SK-N-SH (cell line): Measurements from ENCODE around the gene ZDHHC11. TPM values are rescaled to one million over a fixed set of nuclear protein-coding genes. Genes with fewer than 3 reads are reported as not detected.
"Not testable (repeated sequence)": the region's sequence is repeated elsewhere in the genome, so short reads cannot be mapped to it uniquely, and the experiment has no call there.

Experiments used
- CTCF ChIA-PET: fragments of 300-600, 350-600 bp; formaldehyde crosslinking; extraction: SDS; loops from one replicate; lab custom pipeline; 2021; lab: Yijun Ruan, JAX
- POLR2A ChIA-PET: fragments of 350-600 bp; sonication (Branson Sonifier 250); formaldehyde crosslinking; extraction: SDS; loops from one replicate; lab custom pipeline; 2020; ENCODE audit warnings: antibody characterized with exemption, inconsistent platforms; lab: Yijun Ruan, JAX
- DNase-seq: peaks from one replicate; pipeline ENCODE4 v3.0.0; 2012
- H2AFZ ChIP-seq: fragments of 200-600 bp; sonication (generic); 2 replicates; pipeline ENCODE4 v1.8.1; 2016; ENCODE audit warnings: antibody characterized with exemption, mild to moderate bottlenecking, low read depth
- H3F3A ChIP-seq: fragments of 200-600 bp; sonication (generic); replicated peaks from 2 replicates; pipeline ENCODE3; 2016; ENCODE audit warnings: antibody characterized with exemption, mild to moderate bottlenecking; ENCODE audit not compliant: insufficient read depth
- H3K27ac ChIP-seq, 2 experiments: fragments of 200-500 bp in 1 of 2; fragments of 200-600 bp in 1 of 2; sonication (Bioruptor generic) in 1 of 2; sonication (generic), shearing (Covaris generic) in 1 of 2; 2 replicates each; pipeline versions ENCODE4 v1.5.1 to v1.6.1; 2014 to 2016; ENCODE audit warnings: low read depth in 2 of 2, inconsistent platforms in 1 of 2, low read length in 1 of 2, mild to moderate bottlenecking in 1 of 2, mixed read lengths in 1 of 2
- H3K27me3 ChIP-seq: fragments of 200-600 bp; sonication (generic), shearing (Covaris generic); 2 replicates; pipeline ENCODE4 v1.6.1; 2016; ENCODE audit warnings: mixed run types; ENCODE audit not compliant: insufficient read depth
- H3K36me3 ChIP-seq, 2 experiments: fragments of 200-500 bp in 1 of 2; fragments of 200-600 bp in 1 of 2; sonication (Bioruptor generic) in 1 of 2; sonication (generic) in 1 of 2; replicated peaks in 1 of 2; 2 replicates each; pipeline versions ENCODE3 to v1.5.1; 2014 to 2016; ENCODE audit warnings: low read length in 1 of 2, mild to moderate bottlenecking in 1 of 2; ENCODE audit not compliant: insufficient read depth in 2 of 2, control insufficient read depth in 1 of 2
- H3K4me1 ChIP-seq, 2 experiments: fragments of 200-500 bp in 1 of 2; fragments of 200-600 bp in 1 of 2; sonication (Bioruptor generic) in 1 of 2; sonication (generic), shearing (Covaris generic) in 1 of 2; 2 replicates each; pipeline versions ENCODE4 v1.5.1 to v1.6.1; 2014 to 2016; ENCODE audit warnings: low read depth in 1 of 2, low read length in 1 of 2, mixed run types in 1 of 2; ENCODE audit not compliant: insufficient read depth in 2 of 2, control insufficient read depth in 1 of 2
- H3K4me2 ChIP-seq: fragments of 200-600 bp; sonication (generic), shearing (Covaris generic); 2 replicates; pipeline ENCODE4 v1.6.1; 2017; ENCODE audit warnings: mixed run types
- H3K4me3 ChIP-seq, 2 experiments: fragments of 200-500 bp in 1 of 2; fragments of 200-600 bp in 1 of 2; sonication (Bioruptor generic) in 1 of 2; sonication (generic), shearing (Covaris generic) in 1 of 2; 2 replicates each; pipeline versions ENCODE4 v1.5.1 to v1.8.1; 2014 to 2016; ENCODE audit warnings: low read depth in 2 of 2, inconsistent platforms in 1 of 2, low read length in 1 of 2, mild to moderate bottlenecking in 1 of 2, mixed read lengths in 1 of 2, moderate library complexity in 1 of 2
- H3K79me2 ChIP-seq: fragments of 200-600 bp; sonication (generic); 2 replicates; pipeline ENCODE4 v1.8.1; 2017; ENCODE audit warnings: mild to moderate bottlenecking; ENCODE audit not compliant: insufficient read depth
- H3K9ac ChIP-seq: fragments of 200-600 bp; sonication (generic); 2 replicates; pipeline ENCODE4 v1.6.1; 2017; ENCODE audit warnings: mixed run types
- H3K9me2 ChIP-seq: fragments of 200-600 bp; sonication (generic); 2 replicates; pipeline ENCODE4 v1.6.1; 2017; ENCODE audit warnings: mixed run types
- H3K9me3 ChIP-seq: fragments of 200-600 bp; sonication (generic); 2 replicates; pipeline ENCODE4 v1.6.1; 2017; ENCODE audit warnings: mixed run types, mild to moderate bottlenecking, moderate library complexity
- H4K20me1 ChIP-seq: fragments of 200-600 bp; sonication (generic); 2 replicates; pipeline ENCODE4 v1.6.1; 2017; ENCODE audit warnings: mild to moderate bottlenecking, mixed run types; ENCODE audit not compliant: insufficient read depth
- WGBS: methylation state at CpG from one replicate; pipeline ENCODE4 v1.1.6; 2017; ENCODE audit warnings: low lambda C conversion rate; 5-methylcytosine and 5-hydroxymethylcytosine counted together
- polyA plus RNA-seq, 3 experiments: library from polyadenylated mRNA; depleted of rRNA; stranded (reverse); fragments of >200 nt; gene quantifications; 2 replicates each; pipeline ENCODE4 v1.2.3, GENCODE V29; 2012

The ZDHHC11 gene
- polyA plus RNA-seq, 1 of the 3 experiments (the other 2 are of a cell fraction) = 0.76 TPM

DNA sequence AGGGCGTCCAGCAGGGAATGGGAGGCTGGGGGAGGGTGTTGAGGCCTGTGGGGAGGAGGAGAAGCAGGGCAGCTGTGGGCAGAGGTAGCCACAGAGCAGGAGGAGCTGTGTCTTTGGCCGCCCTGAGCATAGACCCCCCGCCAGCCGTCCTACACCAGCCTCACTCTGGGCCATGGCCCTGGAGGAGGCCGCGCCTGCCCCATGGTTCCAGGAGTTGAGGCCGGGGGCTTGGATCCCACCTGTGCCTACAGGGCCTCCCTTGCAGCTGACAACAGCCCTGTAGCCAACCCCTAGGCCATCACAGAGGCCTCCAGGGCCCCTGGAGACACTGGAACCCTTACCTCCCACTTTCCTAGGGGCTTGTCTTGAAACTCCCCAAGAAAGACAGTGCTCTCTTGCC lies 3.0 kb downstream of the ZDHHC11 start:
- not testable (repeated sequence) for H3K9me3 ChIP-seq

DNA sequence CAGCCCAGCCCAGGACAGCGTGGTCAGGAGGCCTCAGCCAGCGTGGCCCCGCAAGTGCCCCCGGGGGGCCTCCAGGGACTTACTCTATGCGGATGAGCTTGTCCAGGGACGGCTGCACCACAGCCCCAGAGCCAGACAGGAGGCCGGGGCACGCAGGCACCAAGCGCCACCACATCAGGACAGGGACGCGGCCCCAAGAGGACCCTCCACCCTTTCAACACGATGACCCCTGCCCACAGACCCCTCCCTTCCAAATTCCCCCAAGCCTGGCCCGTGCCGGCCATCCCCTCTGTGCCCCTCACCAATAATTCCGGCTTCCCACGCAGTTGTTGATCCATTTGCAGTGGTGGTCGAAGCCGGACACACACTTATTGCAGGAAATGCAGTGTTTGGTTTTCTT lies 3.6 kb downstream of the ZDHHC11 start:
- DNase-seq, H3K36me3 ChIP-seq, H3K9me3 ChIP-seq, H3K4me2 ChIP-seq, H3K9me2 ChIP-seq, H3F3A ChIP-seq, H2AFZ ChIP-seq, H3K4me3 ChIP-seq, CTCF ChIA-PET, H3K9ac ChIP-seq, POLR2A ChIA-PET, H3K79me2 ChIP-seq, H4K20me1 ChIP-seq, H3K27ac ChIP-seq: not testable (repeated sequence)
- Histone ChIP-seq H3K27me3 (peaks cover 26% of the 10 kb centered on the region), H3K4me1 (peaks cover 0 to 13% of the 10 kb centered on the region in 2 experiments; a peak in 1 of 4 replicates)
- 64% methylated on average over 6 of the region's 18 CpGs for WGBS

More for the DNA sequence above, 3.0 kb downstream of the ZDHHC11 start:
- DNase-seq, H4K20me1 ChIP-seq, H3K9me2 ChIP-seq, H3K4me2 ChIP-seq, CTCF ChIA-PET, H2AFZ ChIP-seq, POLR2A ChIA-PET, H3F3A ChIP-seq, H3K79me2 ChIP-seq, H3K36me3 ChIP-seq, H3K27ac ChIP-seq, H3K4me3 ChIP-seq, H3K9ac ChIP-seq: not testable (repeated sequence)
- peaks cover 31% of the 10 kb centered on the region for H3K27me3 ChIP-seq
- no CpG with 5 or more reads among the region's 7 CpGs for WGBS
- H3K4me1 ChIP-seq = peaks cover 0 to 13% of the 10 kb centered on the region in 2 experiments; a peak in 1 of 4 replicates

DNA sequence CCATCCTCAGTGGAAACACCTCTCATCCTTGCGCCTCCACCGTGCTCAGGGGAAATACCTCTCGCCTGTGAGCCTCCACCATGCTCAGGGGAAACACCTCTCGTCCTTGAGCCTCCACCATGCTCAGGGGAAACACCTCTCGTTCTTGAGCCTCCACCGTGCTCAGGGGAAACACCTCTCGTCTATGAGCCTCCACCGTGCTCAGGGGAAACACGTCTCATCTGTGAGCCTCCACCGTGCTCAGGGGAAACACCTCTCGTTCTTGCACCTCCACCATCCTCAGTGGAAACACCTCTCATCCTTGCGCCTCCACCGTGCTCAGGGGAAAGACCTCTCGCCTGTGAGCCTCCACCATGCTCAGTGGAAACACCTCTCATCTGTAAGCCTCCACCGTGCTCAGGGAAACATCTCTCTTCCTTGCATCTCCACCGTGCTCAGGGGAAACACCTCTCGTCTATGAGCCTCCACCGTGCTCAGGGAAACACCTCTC lies 4.1 kb downstream of the ZDHHC11 start:
- CTCF ChIA-PET, H2AFZ ChIP-seq, H3K9ac ChIP-seq, DNase-seq, H3K79me2 ChIP-seq, H3K36me3 ChIP-seq, H3K27ac ChIP-seq, H3K9me2 ChIP-seq, H3K4me3 ChIP-seq, H4K20me1 ChIP-seq, POLR2A ChIA-PET, H3F3A ChIP-seq, H3K9me3 ChIP-seq, H3K4me2 ChIP-seq: not testable (repeated sequence)
- WGBS = 58% methylated on average over 18 of the region's 18 CpGs
- Histone ChIP-seq H3K27me3 (peaks cover 20% of the 10 kb centered on the region), H3K4me1 (peaks cover 0 to 13% of the 10 kb centered on the region in 2 experiments; a peak in 1 of 4 replicates)

DNA sequence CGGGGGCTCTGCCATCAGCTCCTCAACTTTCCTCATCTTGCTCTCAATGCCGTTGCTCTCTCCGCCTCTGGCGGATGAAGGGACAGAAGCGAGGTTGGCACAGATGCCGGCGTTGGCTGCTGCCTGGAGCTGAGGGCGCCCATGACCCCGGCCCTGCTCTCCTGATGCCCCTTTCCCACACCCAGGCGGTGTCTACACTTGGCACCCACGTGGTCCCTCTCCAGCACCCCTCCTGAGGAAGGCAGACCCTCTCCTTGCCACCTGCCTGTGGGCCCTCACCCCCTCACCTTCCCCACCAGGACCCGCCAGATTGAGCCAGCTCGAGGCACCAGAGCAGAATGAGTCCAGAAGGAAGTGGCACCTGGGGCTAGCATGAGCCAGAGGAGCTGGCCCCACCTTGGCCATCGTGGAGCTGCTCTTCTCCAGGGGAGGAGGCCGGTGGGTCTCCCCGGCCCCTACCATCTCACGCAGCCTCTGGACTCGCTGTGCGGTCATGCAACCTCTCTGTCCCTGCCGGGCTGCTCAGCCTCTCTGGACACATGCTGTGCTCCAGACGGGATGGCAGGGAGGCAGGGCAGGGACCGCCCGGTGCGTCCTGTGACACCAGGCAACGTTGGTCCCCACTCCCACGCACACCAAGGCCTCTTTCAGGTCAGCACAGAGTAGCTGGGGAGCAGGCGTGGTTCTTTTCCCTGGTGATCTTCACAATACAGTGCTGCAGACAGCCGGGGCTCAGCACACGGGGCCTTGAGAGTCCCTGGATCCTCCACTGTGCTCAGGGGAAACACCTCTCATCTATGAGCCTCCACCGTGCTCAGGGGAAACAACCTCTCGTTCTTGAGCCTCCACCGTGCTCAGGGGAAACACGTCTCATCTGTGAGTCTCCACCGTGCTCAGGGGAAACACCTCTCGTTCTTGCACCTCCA lies 4.8 kb downstream of the ZDHHC11 start:
- Histone ChIP-seq H3K4me1 (peaks cover 0 to 12% of the 10 kb centered on the region in 2 experiments; a peak in 1 of 4 replicates), H3K27me3 (peaks cover 13% of the 10 kb centered on the region)
- H2AFZ ChIP-seq, H3K9me2 ChIP-seq, H3K27ac ChIP-seq, H3K9me3 ChIP-seq, H3K9ac ChIP-seq, POLR2A ChIA-PET, H4K20me1 ChIP-seq, H3K36me3 ChIP-seq, H3F3A ChIP-seq, CTCF ChIA-PET, H3K79me2 ChIP-seq, H3K4me3 ChIP-seq, DNase-seq, H3K4me2 ChIP-seq: not testable (repeated sequence)
- 47% methylated on average over 15 of the region's 35 CpGs for whole genome bisulfite sequencing

DNA sequence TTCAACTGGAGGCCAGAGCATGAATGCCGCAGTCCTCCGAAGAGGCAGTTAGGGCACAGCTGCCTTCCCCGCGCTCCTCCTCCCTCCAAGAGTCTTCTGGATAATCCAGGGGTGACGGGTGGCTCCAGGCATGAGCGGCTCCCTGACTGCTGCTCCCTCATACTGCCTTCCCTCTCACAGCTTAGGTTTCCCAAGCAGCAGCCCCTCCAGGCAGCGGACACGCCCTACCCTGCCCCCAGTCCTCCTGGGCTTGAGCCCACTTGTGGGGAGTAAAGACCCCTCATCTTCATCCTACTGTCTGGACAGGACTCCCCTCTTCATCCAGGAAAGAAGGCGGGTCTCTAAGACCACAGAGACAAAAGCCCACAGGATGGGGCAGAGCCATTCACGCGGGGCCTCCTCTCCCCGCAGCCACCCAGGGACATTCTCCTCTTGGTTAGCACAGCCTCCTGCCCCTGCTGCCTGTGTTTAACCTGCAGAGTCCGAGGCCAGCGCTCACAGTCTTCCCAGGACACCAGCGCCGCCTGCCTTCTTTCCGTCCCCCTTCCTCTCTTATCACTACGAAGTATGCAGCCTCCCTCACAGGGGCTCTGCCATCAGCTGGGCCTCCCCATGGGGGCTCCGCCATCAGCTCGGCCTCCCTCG lies 5.6 kb downstream of the ZDHHC11 start:
- H3K4me2 ChIP-seq, POLR2A ChIA-PET, H3K27me3 ChIP-seq, H3K79me2 ChIP-seq, H3K9ac ChIP-seq, H3K9me2 ChIP-seq, H3K36me3 ChIP-seq, H3K9me3 ChIP-seq, H3K4me1 ChIP-seq, H3K4me3 ChIP-seq, DNase-seq, H3K27ac ChIP-seq, H3F3A ChIP-seq, H2AFZ ChIP-seq, H4K20me1 ChIP-seq, CTCF ChIA-PET: not testable (repeated sequence)
- WGBS = 88% methylated on average over 12 of the region's 21 CpGs

DNA sequence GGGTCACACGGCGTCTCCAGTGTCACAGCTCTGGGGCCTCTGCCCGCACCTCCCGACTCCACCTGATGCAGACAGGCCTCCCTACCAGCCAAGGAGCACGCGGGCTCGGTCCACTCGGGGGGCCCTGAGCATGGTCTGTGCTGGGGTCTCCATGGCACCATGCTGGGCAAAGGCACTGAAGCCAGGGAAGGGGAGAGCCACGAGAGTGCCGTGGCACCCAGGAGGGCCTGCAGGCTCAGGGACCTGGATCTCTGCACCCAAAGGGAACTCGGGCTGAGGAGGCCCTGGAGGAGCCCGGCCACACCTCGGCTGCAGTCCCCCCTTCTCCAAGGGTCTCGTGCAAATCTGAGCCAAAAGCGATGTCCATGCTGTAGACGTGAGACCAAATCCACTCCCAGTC lies 6.4 kb downstream of the ZDHHC11 start:
- H3K9me2 ChIP-seq, H3K27me3 ChIP-seq, H3F3A ChIP-seq, H4K20me1 ChIP-seq, H3K4me1 ChIP-seq, H3K4me3 ChIP-seq, H3K36me3 ChIP-seq, H3K9ac ChIP-seq, H3K9me3 ChIP-seq, DNase-seq, H3K27ac ChIP-seq, H2AFZ ChIP-seq, POLR2A ChIA-PET, H3K4me2 ChIP-seq, H3K79me2 ChIP-seq: not testable (repeated sequence)
- CTCF ChIA-PET = interaction anchor here (0.6 kb wide), 1 partner anchor 86 kb away, joined by 7 read pairs; no protein-coding TSS in a partner anchor
- WGBS = 71% methylated on average over 8 of the region's 16 CpGs
